OCI-LY1 (cell line): ENCODE data around the gene MYH14.

Source experiments
- H2AFZ ChIP-seq: fragments of 200-600 bp; sonication (generic), shearing (Covaris generic); 2 replicates; pipeline ENCODE4 v1.6.0; 2014; ENCODE audit warnings: antibody characterized with exemption, mild to moderate bottlenecking, low read length
- H3F3A ChIP-seq: fragments of 200-600 bp; sonication (generic), shearing (Covaris generic); 2 replicates; pipeline ENCODE4 v1.6.0; 2014; ENCODE audit warnings: mild to moderate bottlenecking, antibody characterized with exemption, low read length, moderate library complexity; ENCODE audit not compliant: insufficient read depth
- H3K27ac ChIP-seq: fragments of 200-600 bp; sonication (generic); 2 replicates; pipeline ENCODE4 v1.5.1; 2014; ENCODE audit warnings: low read length, mixed run types, mild to moderate bottlenecking, low read depth; ENCODE audit not compliant: poor library complexity, severe bottlenecking
- H3K27me3 ChIP-seq: fragments of 200-600 bp; sonication (generic); 2 replicates; pipeline ENCODE4 v1.6.0; 2014; ENCODE audit warnings: antibody characterized with exemption, mild to moderate bottlenecking, low read length, moderate library complexity; ENCODE audit not compliant: insufficient read depth
- H3K36me3 ChIP-seq: fragments of 200-600 bp; sonication (generic); 2 replicates; pipeline ENCODE4 v1.6.1; 2014; ENCODE audit warnings: mild to moderate bottlenecking, antibody characterized with exemption, low read length, moderate library complexity, mixed read lengths; ENCODE audit not compliant: insufficient read depth
- H3K4me1 ChIP-seq: fragments of 200-600 bp; sonication (generic); 2 replicates; pipeline ENCODE4 v1.5.1; 2014; ENCODE audit warnings: mild to moderate bottlenecking, low read length, moderate library complexity; ENCODE audit not compliant: insufficient read depth, severe bottlenecking
- H3K4me2 ChIP-seq: fragments of 200-600 bp; sonication (generic), shearing (Covaris generic); 2 replicates; pipeline ENCODE4 v1.6.1; 2014; ENCODE audit warnings: low read length
- H3K4me3 ChIP-seq: fragments of 200-600 bp; sonication (generic); 2 replicates; pipeline ENCODE4 v1.5.1; 2014; ENCODE audit warnings: low read length, low read depth, mild to moderate bottlenecking, mixed read lengths; ENCODE audit not compliant: poor library complexity, severe bottlenecking
- H3K79me2 ChIP-seq: fragments of 200-600 bp; shearing (Covaris generic); 2 replicates; pipeline ENCODE4 v1.6.1; 2016; ENCODE audit warnings: mixed run types, low read length, mixed read lengths; ENCODE audit not compliant: insufficient read depth
- H3K9ac ChIP-seq: fragments of 200-600 bp; sonication (generic), shearing (Covaris generic); 2 replicates; pipeline ENCODE4 v1.6.1; 2014; ENCODE audit warnings: mild to moderate bottlenecking, low read length, mixed read lengths
- H3K9me2 ChIP-seq: fragments of 200-600 bp; sonication (generic), shearing (Covaris generic); 2 replicates; pipeline ENCODE4 v1.6.1; 2014; ENCODE audit warnings: low read depth, mild to moderate bottlenecking, low read length, mixed read lengths
- H3K9me3 ChIP-seq: fragments of 200-600 bp; shearing (Covaris generic); 2 replicates; pipeline ENCODE4 v1.6.1; 2014; ENCODE audit warnings: low read length, mixed read lengths
- H4K20me1 ChIP-seq: fragments of 200-600 bp; sonication (generic), shearing (Covaris generic); 2 replicates; pipeline ENCODE4 v1.6.0; 2016; ENCODE audit warnings: mild to moderate bottlenecking, low read length; ENCODE audit not compliant: insufficient read depth
- EZH2 ChIP-seq: fragments of 200-600 bp; sonication (generic), shearing (Covaris generic); IDR thresholded peaks from 2 replicates; pipeline ENCODE4 v1.8.0; 2017; ENCODE audit warnings: borderline replicate concordance, mixed run types, mild to moderate bottlenecking, antibody characterized with exemption, low read length, moderate library complexity, mixed read lengths
- TF ChIP-seq, protein P1 (sequence below): fragments of 200-600 bp; sonication (generic), shearing (Covaris generic); IDR thresholded peaks from 2 replicates; pipeline ENCODE4 v1.5.1; 2017; ENCODE audit warnings: mild to moderate bottlenecking, antibody characterized with exemption, low read length, moderate library complexity, mixed read lengths

The MYH14 gene

DNA sequence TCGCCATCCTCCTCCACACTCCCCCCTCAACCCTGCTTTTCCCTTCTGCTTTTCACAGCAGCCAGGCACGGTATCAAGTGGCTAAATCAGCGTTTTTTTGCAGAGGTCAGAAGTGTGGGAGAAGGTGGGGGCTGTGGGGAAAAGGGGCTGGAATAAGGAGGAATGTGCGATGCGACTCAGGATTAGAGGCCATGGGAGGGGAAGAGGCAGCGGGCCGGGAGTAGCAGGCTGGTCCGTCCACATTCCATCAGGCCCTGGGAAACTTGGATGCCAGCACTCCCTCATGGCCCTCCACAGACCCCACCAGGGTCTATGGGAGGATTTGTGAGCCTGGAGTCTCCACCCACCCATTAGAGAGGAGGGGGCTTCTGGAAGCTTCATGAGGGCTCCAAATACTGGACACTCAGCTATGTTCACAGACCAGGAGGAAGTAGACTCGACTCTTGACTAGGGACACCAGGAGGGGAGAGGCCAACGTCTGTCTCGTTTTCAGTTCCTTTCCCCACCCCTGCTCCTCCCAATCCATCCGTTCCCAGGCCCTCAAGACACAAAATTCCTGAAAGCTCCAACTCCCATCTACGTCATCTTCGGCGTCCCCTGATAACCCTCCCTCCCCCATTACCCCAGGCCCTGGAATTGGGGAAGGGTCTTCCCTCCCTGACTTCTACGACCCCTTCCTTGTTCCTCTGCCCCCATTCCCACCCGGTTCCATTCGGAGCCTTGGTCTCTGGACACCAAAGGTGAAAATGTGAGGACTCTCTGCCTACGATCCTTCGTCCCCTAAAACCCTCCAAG lies 129.0 kb downstream of the MYH14 start:
- Histone ChIP-seq H3K27ac (peak overlapping the region; percentile 87), H2AFZ (no peak overlapping the region), H3K27me3 (peaks cover under 1% of the 10 kb centered on the region; the same call in 1 of the 2 replicates), H3K4me2 (peak overlapping the region; percentile 87), H3K36me3 (peaks cover 29% of the 10 kb centered on the region; the same call in 1 of the 2 replicates), H3K4me1 (peaks cover 60% of the 10 kb centered on the region), H3F3A (peaks cover 4% of the 10 kb centered on the region; the same call in 1 of the 2 replicates), H3K9me2 (no peaks in the 10 kb centered on the region), H3K4me3 (peak overlapping the region; percentile 69), H3K9ac (peak overlapping the region; percentile 61), H3K9me3 (no peaks in the 10 kb centered on the region), H4K20me1 (no peaks in the 10 kb centered on the region), H3K79me2 (no peaks in the 10 kb centered on the region)
- no peak for TF ChIP-seq EZH2
- TF ChIP-seq, protein P1, sequence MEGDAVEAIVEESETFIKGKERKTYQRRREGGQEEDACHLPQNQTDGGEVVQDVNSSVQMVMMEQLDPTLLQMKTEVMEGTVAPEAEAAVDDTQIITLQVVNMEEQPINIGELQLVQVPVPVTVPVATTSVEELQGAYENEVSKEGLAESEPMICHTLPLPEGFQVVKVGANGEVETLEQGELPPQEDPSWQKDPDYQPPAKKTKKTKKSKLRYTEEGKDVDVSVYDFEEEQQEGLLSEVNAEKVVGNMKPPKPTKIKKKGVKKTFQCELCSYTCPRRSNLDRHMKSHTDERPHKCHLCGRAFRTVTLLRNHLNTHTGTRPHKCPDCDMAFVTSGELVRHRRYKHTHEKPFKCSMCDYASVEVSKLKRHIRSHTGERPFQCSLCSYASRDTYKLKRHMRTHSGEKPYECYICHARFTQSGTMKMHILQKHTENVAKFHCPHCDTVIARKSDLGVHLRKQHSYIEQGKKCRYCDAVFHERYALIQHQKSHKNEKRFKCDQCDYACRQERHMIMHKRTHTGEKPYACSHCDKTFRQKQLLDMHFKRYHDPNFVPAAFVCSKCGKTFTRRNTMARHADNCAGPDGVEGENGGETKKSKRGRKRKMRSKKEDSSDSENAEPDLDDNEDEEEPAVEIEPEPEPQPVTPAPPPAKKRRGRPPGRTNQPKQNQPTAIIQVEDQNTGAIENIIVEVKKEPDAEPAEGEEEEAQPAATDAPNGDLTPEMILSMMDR = no peak

DNA sequence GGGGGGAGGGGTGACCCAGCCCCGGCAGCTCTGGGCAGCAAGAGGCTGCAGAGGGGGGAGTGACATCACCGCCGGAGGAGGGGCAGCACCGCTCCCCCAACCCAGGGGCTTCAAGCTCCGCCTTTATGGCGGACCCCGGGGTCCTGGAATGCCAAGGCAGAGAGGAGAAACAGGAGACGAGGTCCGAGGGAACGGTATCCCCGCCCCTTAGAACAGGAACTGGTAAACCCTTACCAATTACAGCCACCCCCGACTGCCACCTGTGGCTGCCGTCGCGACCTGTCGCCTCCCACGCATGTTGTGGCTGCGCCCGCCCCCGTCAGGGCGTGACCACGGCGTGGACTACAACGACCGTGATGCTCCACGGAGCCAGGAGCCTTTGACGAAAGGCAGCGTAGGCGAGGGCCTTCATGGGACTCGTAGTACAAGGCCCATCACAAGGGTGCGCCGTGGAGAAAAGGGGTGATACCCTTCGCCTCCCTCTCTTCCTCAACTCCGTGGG lies 129.9 kb downstream of the MYH14 start:
- Histone ChIP-seq H3K4me1 (peaks cover 54% of the 10 kb centered on the region), H3K36me3 (peaks cover 34% of the 10 kb centered on the region), H3K9me3 (no peaks in the 10 kb centered on the region), H3K27ac (peak overlapping the region; percentile 87), H3K9me2 (no peaks in the 10 kb centered on the region), H3K79me2 (no peaks in the 10 kb centered on the region), H3K9ac (peak overlapping the region; percentile 61), H3F3A (peaks cover 4% of the 10 kb centered on the region; the same call in 1 of the 2 replicates), H2AFZ (no peak overlapping the region), H3K27me3 (no peaks in the 10 kb centered on the region), H3K4me2 (peak overlapping the region; percentile 87), H4K20me1 (no peaks in the 10 kb centered on the region), H3K4me3 (peak overlapping the region; percentile 69)
- TF ChIP-seq EZH2 = no peak
- TF ChIP-seq, protein P1 = no peak

GRCh38 chr19:50333737-50334617 lies 130.6 kb downstream of the MYH14 start:
- Histone ChIP-seq H3K4me2 (peak overlapping the region; percentile 87), H3K27me3 (no peaks in the 10 kb centered on the region), H3K36me3 (peaks cover 39% of the 10 kb centered on the region), H3F3A (peaks cover 4% of the 10 kb centered on the region; the same call in 1 of the 2 replicates), H3K4me3 (peak overlapping the region; percentile 69), H3K9me2 (no peaks in the 10 kb centered on the region), H3K9ac (peak overlapping the region; percentile 61), H3K4me1 (peaks cover 51% of the 10 kb centered on the region), H3K27ac (peak overlapping the region; percentile 87), H3K79me2 (no peaks in the 10 kb centered on the region), H3K9me3 (no peaks in the 10 kb centered on the region), H4K20me1 (no peaks in the 10 kb centered on the region), H2AFZ (no peak overlapping the region)
- no peak for TF ChIP-seq EZH2
- TF ChIP-seq, protein P1 = no peak
